Measurements from ENCODE around the gene KIFBP. TPM values are rescaled to one million over a fixed set of nuclear protein-coding genes. Genes with fewer than 3 reads are reported as not detected.
"Not testable (repeated sequence)": the region's sequence is repeated elsewhere in the genome, so short reads cannot be mapped to it uniquely, and the experiment has no call there.

Gene KIFBP
- total RNA-seq, 3 donors from 2014 or later (not counting 1 experiment from before 2014, with no cell fraction given): 3.5 to 4.4 (median 4.0) TPM

DNA sequence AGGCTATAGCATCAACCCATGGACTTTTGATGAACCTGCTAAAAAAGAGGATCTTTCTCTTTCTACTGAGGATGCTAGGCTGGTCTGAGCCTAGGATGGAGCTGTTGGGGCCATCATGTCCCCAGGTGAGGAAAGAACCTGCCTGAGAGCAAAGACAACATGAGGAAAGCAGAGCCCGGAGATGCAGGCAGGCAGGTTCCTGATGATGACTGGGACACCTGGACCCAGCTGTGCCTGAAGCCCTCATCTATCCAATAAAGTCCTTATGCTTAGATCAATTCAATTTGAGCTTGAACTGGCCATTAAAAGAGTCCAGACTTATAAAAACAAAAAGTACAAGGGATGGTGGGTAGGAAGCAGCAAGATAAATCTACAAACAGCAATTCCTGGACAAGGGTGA is 48.9 kb downstream of the KIFBP start:
- no peaks in the 10 kb centered on the region for H3K9me3 Mint-ChIP-seq
- H3K9me3 ChIP-seq (ENCODE audit: control insufficient read depth, insufficient read depth, low read length): no peaks in the 10 kb centered on the region
- no peaks in the 10 kb centered on the region for H3K4me1 Mint-ChIP-seq
- intact Hi-C loops (cut with micrococcal nuclease): no loop called here
- H3K4me3 ChIP-seq (ENCODE audit: low read length): no peak overlapping the region
- no peak overlapping the region for H3K27ac ChIP-seq (ENCODE audit: low read length)
- no peaks in the 10 kb centered on the region for H3K27me3 Mint-ChIP-seq (ENCODE audit: low read depth in 2 of 2)
- no peak overlapping the region for H3K27ac Mint-ChIP-seq
- ATAC-seq (no peak), DNase-seq (no peak)
- WGBS (ENCODE audit: insufficient coverage): 94% methylated on average over 1 of the region's 1 CpG
- no peaks in the 10 kb centered on the region for H3K27me3 ChIP-seq (ENCODE audit: control insufficient read depth, insufficient read depth, low read length)
- H3K36me3 Mint-ChIP-seq: no peaks in the 10 kb centered on the region
- no peaks in the 10 kb centered on the region for H3K36me3 ChIP-seq (ENCODE audit: control insufficient read depth, insufficient read depth, low read length)
- no peak overlapping the region for H3K4me3 Mint-ChIP-seq
- H3K4me1 ChIP-seq (ENCODE audit: control insufficient read depth, insufficient read depth, low read length): no peaks in the 10 kb centered on the region
- TF ChIP-seq, protein P1, sequence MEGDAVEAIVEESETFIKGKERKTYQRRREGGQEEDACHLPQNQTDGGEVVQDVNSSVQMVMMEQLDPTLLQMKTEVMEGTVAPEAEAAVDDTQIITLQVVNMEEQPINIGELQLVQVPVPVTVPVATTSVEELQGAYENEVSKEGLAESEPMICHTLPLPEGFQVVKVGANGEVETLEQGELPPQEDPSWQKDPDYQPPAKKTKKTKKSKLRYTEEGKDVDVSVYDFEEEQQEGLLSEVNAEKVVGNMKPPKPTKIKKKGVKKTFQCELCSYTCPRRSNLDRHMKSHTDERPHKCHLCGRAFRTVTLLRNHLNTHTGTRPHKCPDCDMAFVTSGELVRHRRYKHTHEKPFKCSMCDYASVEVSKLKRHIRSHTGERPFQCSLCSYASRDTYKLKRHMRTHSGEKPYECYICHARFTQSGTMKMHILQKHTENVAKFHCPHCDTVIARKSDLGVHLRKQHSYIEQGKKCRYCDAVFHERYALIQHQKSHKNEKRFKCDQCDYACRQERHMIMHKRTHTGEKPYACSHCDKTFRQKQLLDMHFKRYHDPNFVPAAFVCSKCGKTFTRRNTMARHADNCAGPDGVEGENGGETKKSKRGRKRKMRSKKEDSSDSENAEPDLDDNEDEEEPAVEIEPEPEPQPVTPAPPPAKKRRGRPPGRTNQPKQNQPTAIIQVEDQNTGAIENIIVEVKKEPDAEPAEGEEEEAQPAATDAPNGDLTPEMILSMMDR (IDR thresholded peaks at IDR 0.05): no peak

DNA sequence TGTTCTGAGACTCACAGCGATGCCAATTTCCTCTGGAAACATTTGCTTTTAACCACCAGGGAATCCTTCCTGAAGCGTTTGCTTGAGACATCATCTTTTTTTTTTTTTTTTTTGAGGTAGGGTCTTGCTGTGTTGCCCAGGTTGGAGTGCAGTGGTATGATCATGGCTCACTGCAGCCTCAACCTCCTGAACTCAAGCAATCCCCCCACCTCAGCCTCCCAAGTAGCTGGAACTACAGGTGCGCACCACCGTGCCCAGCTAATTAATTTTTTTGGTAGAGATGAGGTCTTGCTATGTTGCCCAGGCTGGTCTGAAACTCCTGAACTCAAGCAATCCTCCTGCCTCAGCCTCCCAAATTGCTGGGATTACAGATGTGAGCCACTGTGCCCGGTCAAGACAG is 52.3 kb downstream of the KIFBP start:
- H3K27me3 ChIP-seq (ENCODE audit: control insufficient read depth, insufficient read depth, low read length); H3K4me3 ChIP-seq (ENCODE audit: low read length); H3K36me3 ChIP-seq (ENCODE audit: control insufficient read depth, insufficient read depth, low read length); intact Hi-C loops (cut with micrococcal nuclease); H3K4me3 Mint-ChIP-seq; DNase-seq; H3K36me3 Mint-ChIP-seq; H3K27ac Mint-ChIP-seq; H3K9me3 ChIP-seq (ENCODE audit: control insufficient read depth, insufficient read depth, low read length); H3K27ac ChIP-seq (ENCODE audit: low read length); H3K27me3 Mint-ChIP-seq (ENCODE audit: low read depth in 2 of 2); ATAC-seq; H3K9me3 Mint-ChIP-seq: not testable (repeated sequence)
- 95% methylated on average over 3 of the region's 5 CpGs for WGBS (ENCODE audit: insufficient coverage)
- peaks cover 26% of the 10 kb centered on the region for H3K4me1 ChIP-seq (ENCODE audit: control insufficient read depth, insufficient read depth, low read length)
- H3K4me1 Mint-ChIP-seq: peaks cover 22 to 23% of the 10 kb centered on the region in 2 donors

DNA sequence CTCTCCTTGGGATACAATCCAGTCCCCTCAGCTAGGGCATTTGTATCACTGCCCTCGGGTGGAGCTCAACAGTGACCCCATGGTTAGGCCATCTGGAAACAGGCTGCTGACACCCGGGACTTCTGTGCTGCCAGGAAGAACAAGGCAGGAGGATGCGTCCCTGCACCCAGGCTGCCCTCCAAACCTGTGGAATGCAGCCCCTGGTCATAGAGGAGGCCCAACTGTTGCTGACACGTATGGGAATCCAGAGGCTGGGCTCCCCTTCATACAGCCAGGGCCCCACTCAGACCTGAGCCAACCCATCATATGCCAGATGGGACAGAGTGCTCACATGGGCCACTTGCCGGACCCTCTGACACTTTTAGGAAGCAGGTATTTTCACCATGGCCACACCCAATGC is 53.8 kb downstream of the KIFBP start:
- Mint-ChIP-seq H3K4me3 (no peak overlapping the region), H3K36me3 (no peaks in the 10 kb centered on the region), H3K9me3 (no peaks in the 10 kb centered on the region), H3K4me1 (peaks cover 34 to 38% of the 10 kb centered on the region in 2 donors), H3K27me3 (ENCODE audit: low read depth in 2 of 2) (no peaks in the 10 kb centered on the region), H3K27ac (no peak overlapping the region)
- 96% methylated on average over 5 of the region's 5 CpGs for WGBS (ENCODE audit: insufficient coverage)
- Histone ChIP-seq H3K36me3 (ENCODE audit: control insufficient read depth, insufficient read depth, low read length) (no peaks in the 10 kb centered on the region), H3K9me3 (ENCODE audit: control insufficient read depth, insufficient read depth, low read length) (no peaks in the 10 kb centered on the region), H3K27me3 (ENCODE audit: control insufficient read depth, insufficient read depth, low read length) (no peaks in the 10 kb centered on the region), H3K27ac (ENCODE audit: low read length) (no peak overlapping the region), H3K4me3 (ENCODE audit: low read length) (no peak overlapping the region), H3K4me1 (ENCODE audit: control insufficient read depth, insufficient read depth, low read length) (peaks cover 41% of the 10 kb centered on the region)
- TF ChIP-seq, protein P1 (IDR thresholded peaks at IDR 0.05): no peak
- intact Hi-C loops (cut with micrococcal nuclease): no loop called here
- DNase-seq: no peak
- no peak for ATAC-seq

DNA sequence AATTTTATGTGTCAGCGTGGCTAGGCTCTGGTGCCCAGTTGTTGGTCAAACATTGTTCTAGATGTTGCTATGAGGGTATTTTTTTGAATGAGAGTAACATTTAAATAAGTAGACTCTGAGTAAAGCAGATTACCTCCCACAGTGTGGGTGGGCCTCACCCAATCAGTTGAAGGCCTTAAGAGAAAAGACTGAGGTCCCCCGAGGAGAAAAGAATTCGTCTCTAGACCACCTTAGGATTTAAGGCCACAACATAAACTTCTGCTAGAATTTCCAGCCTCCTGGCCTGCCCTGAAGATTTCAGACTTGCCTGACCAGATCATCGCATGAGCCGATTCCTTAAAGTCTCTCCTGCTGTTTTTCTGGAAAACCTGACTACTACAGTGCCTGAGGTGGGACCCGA is 54.2 kb downstream of the KIFBP start:
- H3K9me3 Mint-ChIP-seq: no peaks in the 10 kb centered on the region
- H3K36me3 Mint-ChIP-seq: no peaks in the 10 kb centered on the region
- H3K36me3 ChIP-seq (ENCODE audit: control insufficient read depth, insufficient read depth, low read length): no peaks in the 10 kb centered on the region
- intact Hi-C loops (cut with micrococcal nuclease): no loop called here
- H3K4me3 ChIP-seq (ENCODE audit: low read length): no peak overlapping the region
- H3K4me1 ChIP-seq (ENCODE audit: control insufficient read depth, insufficient read depth, low read length): peaks cover 46% of the 10 kb centered on the region
- TF ChIP-seq, protein P1 (IDR thresholded peaks at IDR 0.05): no peak
- DNase-seq (no peak), ATAC-seq (no peak)
- H3K27me3 ChIP-seq (ENCODE audit: control insufficient read depth, insufficient read depth, low read length): no peaks in the 10 kb centered on the region
- H3K4me1 Mint-ChIP-seq: peaks cover 38 to 42% of the 10 kb centered on the region in 2 donors
- no peak overlapping the region for H3K4me3 Mint-ChIP-seq
- no peak overlapping the region for H3K27ac ChIP-seq (ENCODE audit: low read length)
- H3K27me3 Mint-ChIP-seq (ENCODE audit: low read depth in 2 of 2): no peaks in the 10 kb centered on the region
- 97% methylated on average over 6 of the region's 6 CpGs for WGBS (ENCODE audit: insufficient coverage)
- H3K9me3 ChIP-seq (ENCODE audit: control insufficient read depth, insufficient read depth, low read length): no peaks in the 10 kb centered on the region
- no peak overlapping the region for H3K27ac Mint-ChIP-seq
